GM12892 (cell line): ENCODE measurements around the gene PTPRU.

ENCODE experiments used
- POLR2A ChIP-seq: IDR thresholded peaks from 2 replicates; pipeline ENCODE4 v1.6.1; 2011; ENCODE audit warnings: low read depth, low read length, control low read depth
- POLR2AphosphoS5 ChIP-seq: IDR thresholded peaks from 2 replicates; pipeline ENCODE4 v1.6.1; 2011; ENCODE audit warnings: low read depth, low read length, control low read depth

- TF ChIP-seq POLR2A (no peak), POLR2AphosphoS5 (no peak)
Measured at GRCh38 chr1:29318724-29319123, 82.4 kb downstream of the PTPRU start.
